HepG2 (cell line): ENCODE data around the gene JMJD4. TPM values are rescaled to one million over a fixed set of nuclear protein-coding genes. Genes with fewer than 3 reads are reported as not detected.

Source experiments
- CSRNP1 ChIP-seq: sonication (generic); formaldehyde crosslinking; IDR thresholded peaks from 2 replicates; pipeline ENCODE4 v1.8.1; 2023; ENCODE audit warnings: mild to moderate bottlenecking, missing genetic modification reagents
- TERF1 ChIP-seq: sonication (generic); formaldehyde crosslinking; IDR thresholded peaks from 2 replicates; pipeline ENCODE4 v1.8.0; 2022; ENCODE audit warnings: mild to moderate bottlenecking, missing genetic modification reagents, moderate library complexity
- TIGD3 ChIP-seq: sonication (generic); formaldehyde crosslinking; IDR thresholded peaks from 2 replicates; pipeline ENCODE4 v1.5.1; 2020; ENCODE audit warnings: mild to moderate bottlenecking, missing genetic modification reagents, borderline replicate concordance
- ZBTB46 ChIP-seq: sonication (generic); formaldehyde crosslinking; IDR thresholded peaks from 2 replicates; pipeline ENCODE4 v1.4.0; 2020; ENCODE audit warnings: mild to moderate bottlenecking, missing genetic modification reagents, borderline replicate concordance
- ZNF142 ChIP-seq: sonication (generic); formaldehyde crosslinking; IDR thresholded peaks from 2 replicates; pipeline ENCODE4 v1.4.0; 2020; ENCODE audit warnings: missing genetic modification reagents
- polyA plus RNA-seq, 8 experiments: library from polyadenylated mRNA; depleted of rRNA in 3 of 8; stranded (reverse) in 7 of 8; unstranded in 1 of 8; fragments of >200 nt; fragmentation: Illumina TruSeq in 4 of 8; extraction: Trizol in 4 of 8; gene quantifications; 2 replicates each; pipeline versions ENCODE4 v1.2.1 to v1.2.3, GENCODE V29; 2011 to 2016; ENCODE audit warnings: low read depth in 4 of 8, missing spikeins in 1 of 8, mixed read lengths in 1 of 8; ENCODE audit not compliant: insufficient read depth in 1 of 8
- total RNA-seq, 5 experiments: library from RNA; depleted of rRNA; stranded (reverse); fragments of >200 nt; fragmentation: Illumina TruSeq; extraction: Trizol; gene quantifications; 2 replicates each; pipeline ENCODE4 v1.2.3, GENCODE V29; 2016; ENCODE audit warnings: low read depth in 1 of 5

JMJD4 gene
- total and polyA plus RNA-seq, 2 of the 13 experiments (the other 11 are each of a cell fraction or from before 2014, with no cell fraction given) = 10.2 to 29.0 TPM

GRCh38 chr1:227718932-227719331, 16.2 kb downstream of the JMJD4 start (continued):
- no peak for TF ChIP-seq ZNF142 (CRISPR knock-in tag)
- TF ChIP-seq TERF1 = no peak
- TF ChIP-seq ZBTB46 = no peak
- TF ChIP-seq TIGD3 (CRISPR knock-in tag) = no peak
- no peak for TF ChIP-seq CSRNP1
